Neural cell (in vitro differentiated cells): ENCODE data around the gene SLC6A18.

Experiments
- CTCF ChIP-seq: fragments of 450-650 bp; IDR thresholded peaks from 2 replicates; pipeline ENCODE4 v1.5.1; 2014; ENCODE audit warnings: antibody characterized with exemption, mild to moderate bottlenecking, moderate library complexity; ENCODE audit not compliant: poor library complexity, severe bottlenecking
- EP300 ChIP-seq: fragments of 450-650 bp; conservative IDR thresholded peaks from 2 replicates; pipeline ENCODE4 v1.6.1; 2014; ENCODE audit warnings: antibody characterized with exemption, mild to moderate bottlenecking, moderate library complexity; ENCODE audit not compliant: poor library complexity, severe bottlenecking
- MXI1 ChIP-seq: fragments of 450-650 bp; conservative IDR thresholded peaks from 2 replicates; pipeline ENCODE4 v1.6.1; 2014; ENCODE audit warnings: antibody characterized with exemption, mild to moderate bottlenecking; ENCODE audit not compliant: poor library complexity, severe bottlenecking
- POLR2AphosphoS5 ChIP-seq: IDR thresholded peaks from 2 replicates; pipeline ENCODE4 v1.6.1; 2012
- RAD21 ChIP-seq: fragments of 450-650 bp; conservative IDR thresholded peaks from 2 replicates; pipeline ENCODE4 v1.6.1; 2014; ENCODE audit warnings: antibody characterized with exemption, mild to moderate bottlenecking, moderate library complexity
- REST ChIP-seq: IDR thresholded peaks from 2 replicates; pipeline ENCODE4 v1.6.1; 2012; ENCODE audit warnings: borderline replicate concordance
- TAF1 ChIP-seq: IDR thresholded peaks from 2 replicates; pipeline ENCODE4 v1.6.1; 2012; ENCODE audit warnings: low read depth

GRCh38 chr5:1211701-1212100 lies 13.5 kb upstream of the SLC6A18 start:
- no peak for TF ChIP-seq POLR2AphosphoS5
- TF ChIP-seq EP300, result no peak
- no peak for TF ChIP-seq TAF1
- TF ChIP-seq RAD21, result no peak
- no peak for TF ChIP-seq CTCF
- no peak for TF ChIP-seq MXI1
- TF ChIP-seq REST, result no peak
